Measurements from ENCODE around the gene TRIM9. TPM values are rescaled to one million over a fixed set of nuclear protein-coding genes. Genes with fewer than 3 reads are reported as not detected.
"Not testable (repeated sequence)": the region's sequence is repeated elsewhere in the genome, so short reads cannot be mapped to it uniquely, and the experiment has no call there.

TRIM9 gene
- total RNA-seq, 1 donor from 2014 or later = 1.5 TPM

DNA sequence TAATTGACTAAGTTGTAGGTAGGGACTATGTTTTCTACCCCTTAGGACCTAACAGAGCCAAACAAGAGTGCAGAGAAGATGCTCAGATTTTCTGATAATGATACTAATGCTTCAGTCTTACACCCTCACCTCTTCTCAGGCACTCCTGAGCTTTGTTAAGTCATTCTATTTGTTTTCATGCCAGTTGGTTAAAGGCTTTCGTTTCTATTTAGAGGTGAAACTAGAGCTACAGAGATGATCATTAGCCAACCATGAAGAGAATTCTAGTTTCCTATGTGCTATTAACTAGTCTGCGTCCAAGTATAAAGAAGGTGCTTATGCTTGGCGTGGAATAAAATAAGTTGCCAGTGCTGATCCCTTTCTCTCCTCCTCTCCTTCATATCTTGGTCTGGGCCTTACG, 116.0 kb downstream of the TRIM9 start:
- no peak for DNase-seq (ENCODE audit: low spot score)
- intact Hi-C loops (cut with DNase I) = no loop called here

DNA sequence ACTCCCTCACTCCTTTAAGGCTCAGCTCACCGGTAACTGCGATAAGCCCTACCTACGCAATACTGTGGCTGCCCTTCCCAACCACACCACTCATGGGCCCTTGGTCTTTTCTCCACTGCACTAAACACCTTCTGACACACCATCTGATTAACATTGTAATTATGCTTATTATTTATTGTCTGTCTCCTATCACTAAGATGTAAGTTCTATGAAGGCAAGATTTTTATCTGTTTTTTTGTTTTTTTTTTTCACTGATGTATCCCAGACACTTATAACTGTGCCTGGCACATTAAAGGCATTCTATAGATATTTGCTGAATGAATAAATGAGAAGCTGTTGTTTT, 116.4 kb downstream of the TRIM9 start:
- DNase-seq (ENCODE audit: low spot score) = no peak
- intact Hi-C loops (cut with DNase I) = no loop called here

DNA sequence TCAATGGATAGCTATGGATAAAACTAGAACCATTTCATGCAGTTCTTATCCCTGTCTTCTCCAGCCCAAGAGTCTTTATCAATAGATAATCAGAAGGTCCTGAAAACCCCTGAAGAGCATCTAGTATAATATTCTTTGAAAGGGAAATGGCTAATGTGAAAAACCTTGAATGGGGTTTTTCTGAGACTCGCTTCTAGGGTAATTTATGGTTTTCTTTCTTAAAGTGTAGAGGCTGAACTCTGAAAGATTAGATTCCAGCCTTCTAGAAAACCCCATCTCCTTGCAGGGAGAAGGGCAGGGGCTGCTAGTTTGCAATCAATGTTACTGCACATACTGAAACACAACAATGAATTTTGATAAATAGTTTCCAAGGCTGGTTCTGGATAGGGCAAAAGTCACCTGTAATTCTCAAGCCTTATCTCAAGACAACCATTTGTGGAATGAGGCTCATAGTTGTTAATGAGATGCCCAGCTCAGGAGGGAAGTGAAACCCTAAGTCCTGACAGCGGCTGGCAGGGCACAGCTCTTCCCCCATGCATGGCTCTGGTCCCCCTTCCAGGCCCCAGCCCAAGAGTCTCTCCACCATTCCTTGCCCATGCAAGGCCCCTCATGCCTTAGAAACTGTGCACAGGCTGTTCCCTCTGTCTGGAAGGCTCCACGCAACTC, 116.9 kb downstream of the TRIM9 start:
- no peak for DNase-seq (ENCODE audit: low spot score)
- intact Hi-C loops (cut with DNase I) = no loop called here

GRCh38 chr14:50974118-50974517, 120.8 kb downstream of the TRIM9 start:
- DNase-seq (ENCODE audit: low spot score) = no peak
- intact Hi-C loops (cut with DNase I) = no loop called here

GRCh38 chr14:50972734-50973133, 122.2 kb downstream of the TRIM9 start:
- intact Hi-C loops (cut with DNase I) = no loop called here

GRCh38 chr14:50970886-50971781, 123.8 kb downstream of the TRIM9 start:
- intact Hi-C loops (cut with DNase I) = no loop called here
- DNase-seq (ENCODE audit: low spot score) = no peak

More at GRCh38 chr14:50972734-50973133, 122.2 kb downstream of the TRIM9 start:
- DNase-seq (ENCODE audit: low spot score) = no peak

GRCh38 chr14:50967790-50968189, 127.1 kb downstream of the TRIM9 start:
- intact Hi-C loops (cut with DNase I) = no loop called here
- DNase-seq (ENCODE audit: low spot score) = no peak

DNA sequence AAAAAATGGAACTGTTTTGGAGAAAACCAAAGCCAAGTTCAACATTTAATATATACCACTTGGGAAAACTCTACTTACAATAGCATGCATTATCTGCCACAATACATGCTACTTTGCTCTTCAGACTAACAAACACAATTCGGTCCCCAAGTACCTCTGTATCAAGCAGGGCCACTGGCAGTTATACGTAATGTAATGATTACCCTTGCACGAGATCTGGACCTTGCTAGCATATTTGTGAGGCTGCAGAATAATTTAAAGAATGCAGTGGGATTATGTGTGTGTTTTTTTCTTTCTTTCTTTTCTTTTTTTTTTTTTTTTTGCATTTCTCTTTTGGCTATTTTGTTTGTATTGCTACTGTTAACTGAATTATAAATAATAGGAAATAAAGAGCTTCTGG, 127.8 kb downstream of the TRIM9 start:
- intact Hi-C loops (cut with DNase I) = no loop called here
- DNase-seq (ENCODE audit: low spot score) = no peak

- intact Hi-C loops (cut with DNase I) = no loop called here
- DNase-seq (ENCODE audit: low spot score) = no peak
Measured at GRCh38 chr14:50964683-50965390, 130.1 kb downstream of the TRIM9 start.

DNA sequence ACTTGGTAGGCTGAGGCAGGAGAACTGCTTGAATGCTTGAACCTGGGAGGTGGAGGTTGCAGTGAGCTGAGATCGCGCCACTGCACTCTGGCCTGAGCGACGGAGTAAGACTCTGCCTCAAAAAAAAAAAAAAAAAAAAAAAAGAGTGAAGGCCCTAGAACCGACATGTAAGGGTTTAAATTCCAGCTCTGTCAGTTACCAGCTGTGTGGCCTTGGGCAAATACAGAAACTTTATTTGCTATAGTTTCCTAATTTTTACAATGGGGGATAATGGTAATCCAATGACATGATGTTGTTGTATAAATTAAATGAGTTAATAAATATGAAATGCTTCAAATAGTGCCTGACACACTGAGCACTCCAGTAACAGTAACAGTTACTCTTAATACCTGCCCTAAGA, 131.0 kb downstream of the TRIM9 start:
- no peak for DNase-seq (ENCODE audit: low spot score)
- intact Hi-C loops (cut with DNase I) = no loop called here

GRCh38 chr14:50961605-50962221, 133.2 kb downstream of the TRIM9 start:
- intact Hi-C loops (cut with DNase I) = no loop called here

DNA sequence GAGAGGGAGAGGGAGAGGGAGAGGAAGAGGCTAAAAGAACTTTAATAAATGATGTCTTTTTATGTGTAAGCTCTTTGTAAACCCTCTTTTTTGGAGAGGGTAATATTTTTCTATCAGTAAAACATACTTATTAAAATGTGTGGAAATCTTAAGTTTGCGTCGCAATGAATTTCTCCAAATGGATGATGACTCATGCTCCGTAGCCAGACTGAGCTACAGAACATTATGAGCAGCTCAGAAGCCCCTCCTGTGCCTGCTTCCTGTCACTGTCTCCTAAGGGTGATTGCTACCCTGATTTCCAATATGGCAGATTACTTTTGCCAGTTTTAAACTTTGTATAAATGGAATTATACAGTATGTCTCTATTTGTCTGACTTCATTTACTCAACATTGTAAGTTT, 137.6 kb downstream of the TRIM9 start:
- DNase-seq (ENCODE audit: low spot score) = no peak
- intact Hi-C loops (cut with DNase I) = loop anchor here (10.0 kb wide), 1 partner anchor 138 kb away; the partner anchor contains the start of gene TRIM9

More at GRCh38 chr14:50961605-50962221, 133.2 kb downstream of the TRIM9 start:
- no peak for DNase-seq (ENCODE audit: low spot score)

DNA sequence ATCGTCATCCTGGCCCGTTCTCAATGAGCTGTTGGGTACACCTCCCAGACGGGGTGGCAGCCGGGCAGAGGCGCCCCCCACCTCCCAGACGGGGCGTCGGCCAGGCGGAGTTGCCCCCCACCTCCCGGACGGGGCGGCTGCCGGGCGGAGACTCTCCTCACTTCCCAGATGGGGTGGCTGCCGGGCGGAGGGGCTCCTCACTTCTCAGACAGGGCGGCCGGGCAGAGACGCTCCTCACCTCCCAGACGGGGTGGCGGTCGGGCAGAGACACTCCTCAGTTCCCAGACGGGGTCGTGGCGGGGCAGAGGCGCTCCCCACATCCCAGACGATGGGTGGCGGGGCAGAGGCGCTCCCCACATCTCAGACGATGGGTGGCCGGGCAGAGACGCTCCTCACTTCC, 138.5 kb downstream of the TRIM9 start:
- intact Hi-C loops (cut with DNase I) = loop anchor here (10.0 kb wide), 1 partner anchor 138 kb away; the partner anchor contains the start of gene TRIM9

GRCh38 chr14:50955373-50956043, 139.4 kb downstream of the TRIM9 start:
- intact Hi-C loops (cut with DNase I) = loop anchor here (10.0 kb wide), 1 partner anchor 139 kb away; the partner anchor contains the start of gene TRIM9
- DNase-seq (ENCODE audit: low spot score) = peak; percentile 81

More for the DNA sequence above, 138.5 kb downstream of the TRIM9 start:
- DNase-seq (ENCODE audit: low spot score) = not testable (repeated sequence)

GRCh38 chr14:50954811-50955372, 140.0 kb downstream of the TRIM9 start:
- intact Hi-C loops (cut with DNase I) = loop anchor here (5.0 to 10.0 kb wide), 2 partner anchors 140 to 267 kb away; partner anchors contain the start of gene TRIM9
- no peak for DNase-seq (ENCODE audit: low spot score)

DNA sequence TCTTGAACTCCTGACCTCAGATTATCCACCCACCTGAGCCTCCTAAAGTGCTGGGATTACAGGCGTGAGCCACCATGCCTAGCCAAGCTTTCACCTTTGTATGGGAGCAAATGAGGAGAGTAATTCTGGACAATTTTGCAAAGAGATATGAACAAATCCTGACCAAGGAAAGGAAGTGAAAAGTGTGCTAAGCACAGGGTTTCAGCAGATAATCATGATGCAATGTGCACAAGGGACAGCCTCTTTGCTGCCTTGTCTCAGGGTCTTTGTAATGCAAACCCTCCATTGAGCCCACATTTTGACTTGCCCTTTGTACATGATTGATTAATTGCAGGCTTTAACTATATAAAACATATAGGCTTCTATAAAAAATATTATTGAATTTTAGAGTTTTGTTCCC, 141.4 kb downstream of the TRIM9 start:
- no peak for DNase-seq (ENCODE audit: low spot score)
- intact Hi-C loops (cut with DNase I) = loop anchor here (5.0 to 10.0 kb wide), 2 partner anchors 141 to 269 kb away; partner anchors contain the start of gene TRIM9

- no peak for DNase-seq (ENCODE audit: low spot score)
- intact Hi-C loops (cut with DNase I) = loop anchor here (5.0 to 10.0 kb wide), 2 partner anchors 144 to 271 kb away; partner anchors contain the start of gene TRIM9
Measured at GRCh38 chr14:50951032-50951431, 143.9 kb downstream of the TRIM9 start.

GRCh38 chr14:50948205-50948604, 146.7 kb downstream of the TRIM9 start:
- no peak for DNase-seq (ENCODE audit: low spot score)
- intact Hi-C loops (cut with DNase I) = no loop called here

- DNase-seq (ENCODE audit: low spot score) = no peak
- intact Hi-C loops (cut with DNase I) = no loop called here
Measured at GRCh38 chr14:50947446-50947845, 147.5 kb downstream of the TRIM9 start.

Data from cardiac septum (tissue), 1 donor.